Measurements from ENCODE around the gene ANK3. TPM values are rescaled to one million over a fixed set of nuclear protein-coding genes. Genes with fewer than 3 reads are reported as not detected.

The ANK3 gene
- total and polyA plus RNA-seq, 2 donors (not counting 3 experiments of a cell fraction or from before 2014, with no cell fraction given) = 0.88 to 8.5 TPM

DNA sequence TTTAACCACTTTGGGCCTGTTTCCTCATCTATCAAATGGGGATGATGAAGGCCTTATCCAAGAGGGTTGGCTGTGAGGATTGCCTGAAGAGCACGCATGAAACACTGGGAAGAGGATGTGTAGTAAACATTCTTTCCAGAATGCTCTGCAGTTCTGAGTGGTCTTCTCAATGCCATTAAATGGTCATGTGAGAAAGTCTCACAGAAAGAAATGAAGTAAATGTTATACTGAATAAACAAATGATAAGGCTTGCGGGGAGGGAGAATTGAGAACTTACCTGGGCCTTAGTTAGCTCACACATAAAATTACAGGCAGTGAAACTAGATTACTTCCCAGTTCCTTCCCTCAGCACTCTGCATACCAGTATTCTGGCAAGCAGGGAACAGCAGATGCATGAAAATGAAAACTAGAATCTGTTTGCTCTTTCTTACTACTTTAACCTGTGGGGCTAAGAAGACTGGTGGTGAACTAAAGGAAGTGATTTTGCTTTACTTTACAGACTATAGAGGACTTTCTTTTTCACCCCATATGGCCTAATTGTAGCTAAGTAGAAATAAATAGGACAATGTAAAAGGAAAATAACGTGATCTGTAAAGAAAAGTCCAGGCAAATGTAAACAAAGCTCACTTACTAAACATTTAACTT is 348.1 kb downstream of the ANK3 start:
- POLR2A ChIA-PET = no interaction called here
- dilution Hi-C loops (cut with MboI; ENCODE audit: extremely low pct_ligation_motif_present, low sequenced_read_pairs) = no loop called here
- TF ChIP-seq JUN (IDR thresholded peaks at IDR 0.05; ENCODE audit: borderline replicate concordance, insufficient read depth, insufficient read length, low read depth) = no peak
- no peak for TF ChIP-seq EZH2 (IDR thresholded peaks at IDR 0.05; ENCODE audit: borderline replicate concordance, low read depth, low read length, severe bottlenecking)
- no peak for TF ChIP-seq GATA2 (IDR thresholded peaks at IDR 0.05; ENCODE audit: insufficient read depth, insufficient read length, low read depth, low read length)
- TF ChIP-seq, protein P1, sequence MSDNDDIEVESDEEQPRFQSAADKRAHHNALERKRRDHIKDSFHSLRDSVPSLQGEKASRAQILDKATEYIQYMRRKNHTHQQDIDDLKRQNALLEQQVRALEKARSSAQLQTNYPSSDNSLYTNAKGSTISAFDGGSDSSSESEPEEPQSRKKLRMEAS (IDR thresholded peaks at IDR 0.05; ENCODE audit: insufficient read depth, insufficient read length) = no peak
- no peak for TF ChIP-seq POLR2AphosphoS5 (IDR thresholded peaks at IDR 0.05; ENCODE audit: insufficient read depth, low read depth, low read length)
- TF ChIP-seq FOS (IDR thresholded peaks at IDR 0.05; ENCODE audit: borderline replicate concordance, insufficient read depth, low read length) = no peak
- no peak for TF ChIP-seq POLR2A (IDR thresholded peaks at IDR 0.05; ENCODE audit: low read depth, low read length)
- TF ChIP-seq MYC (IDR thresholded peaks at IDR 0.05; ENCODE audit: low read depth, low read length) = no peak
- TF ChIP-seq, protein P2, sequence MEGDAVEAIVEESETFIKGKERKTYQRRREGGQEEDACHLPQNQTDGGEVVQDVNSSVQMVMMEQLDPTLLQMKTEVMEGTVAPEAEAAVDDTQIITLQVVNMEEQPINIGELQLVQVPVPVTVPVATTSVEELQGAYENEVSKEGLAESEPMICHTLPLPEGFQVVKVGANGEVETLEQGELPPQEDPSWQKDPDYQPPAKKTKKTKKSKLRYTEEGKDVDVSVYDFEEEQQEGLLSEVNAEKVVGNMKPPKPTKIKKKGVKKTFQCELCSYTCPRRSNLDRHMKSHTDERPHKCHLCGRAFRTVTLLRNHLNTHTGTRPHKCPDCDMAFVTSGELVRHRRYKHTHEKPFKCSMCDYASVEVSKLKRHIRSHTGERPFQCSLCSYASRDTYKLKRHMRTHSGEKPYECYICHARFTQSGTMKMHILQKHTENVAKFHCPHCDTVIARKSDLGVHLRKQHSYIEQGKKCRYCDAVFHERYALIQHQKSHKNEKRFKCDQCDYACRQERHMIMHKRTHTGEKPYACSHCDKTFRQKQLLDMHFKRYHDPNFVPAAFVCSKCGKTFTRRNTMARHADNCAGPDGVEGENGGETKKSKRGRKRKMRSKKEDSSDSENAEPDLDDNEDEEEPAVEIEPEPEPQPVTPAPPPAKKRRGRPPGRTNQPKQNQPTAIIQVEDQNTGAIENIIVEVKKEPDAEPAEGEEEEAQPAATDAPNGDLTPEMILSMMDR (IDR thresholded peaks at IDR 0.05; ENCODE audit: extremely low read depth in 1 of 2, insufficient read depth in 1 of 2, low read depth in 1 of 2, low read length in 2 of 2) = no peak
- Histone ChIP-seq H3K27me3 (ENCODE audit: control insufficient read depth in 2 of 2, insufficient read depth in 2 of 2, low read length in 2 of 2) (no peaks in the 10 kb centered on the region), H3K36me3 (ENCODE audit: control insufficient read depth in 2 of 2, extremely low read depth in 1 of 2, insufficient read depth in 2 of 2, low read length in 2 of 2) (no peaks in the 10 kb centered on the region), H3K9me3 (replicated peaks; ENCODE audit: control insufficient read depth, insufficient read depth, low read length) (no peaks in the 10 kb centered on the region), H3K9me1 (replicated peaks; ENCODE audit: control insufficient read depth, extremely low read depth, insufficient read depth, low read length) (no peaks in the 10 kb centered on the region), H3K79me2 (ENCODE audit: control insufficient read depth, insufficient read depth, low read length) (no peaks in the 10 kb centered on the region), H4K20me1 (replicated peaks; ENCODE audit: control insufficient read depth, extremely low read depth, insufficient read depth, low read length) (no peaks in the 10 kb centered on the region), H3K4me1 (ENCODE audit: control insufficient read depth, extremely low read depth, insufficient read depth, low read length) (no peaks in the 10 kb centered on the region), H3K9ac (replicated peaks; ENCODE audit: extremely low read depth, insufficient read depth, low read length) (no peak overlapping the region), H2AFZ (ENCODE audit: low read depth, low read length) (no peak overlapping the region), H3K4me2 (ENCODE audit: insufficient read depth, low read length) (no peak overlapping the region), H3K4me3 (replicated peaks in 1 of 3; ENCODE audit: insufficient read depth in 1 of 3, low read depth in 1 of 3, low read length in 3 of 3) (no peak overlapping the region), H3K27ac (ENCODE audit: insufficient read depth, low read depth, low read length) (no peak overlapping the region)
- CTCF ChIA-PET = interaction anchor here (0.9 to 1.3 kb wide), 3 partner anchors 13 to 211 kb away, joined by 3 read pairs; no protein-coding TSS in a partner anchor
- intact Hi-C loops (cut with micrococcal nuclease) = loop anchor here (10.0 kb wide), 2 partner anchors 1087 to 1257 kb away; no protein-coding TSS in a partner anchor
- no peak for DNase-seq (ENCODE audit: low read depth, low spot score)
- BruUV-seq (replicated peaks) = no TSS peak
- FAIRE-seq = no peak
